Memory B cell (primary cell): Measurements from ENCODE around the gene C1QTNF12.

Experiments used
- ATAC-seq: fragments of 150-1000 bp; cut with Tn5 transposase; 2 replicates; pipeline ENCODE4 v1.10.0; 2021; ENCODE audit warnings: low read depth, mild to moderate bottlenecking, moderate library complexity
- DNase-seq, 2 donors: peaks; one replicate each; pipeline ENCODE4 v3.0.0; 2022; ENCODE audit warnings: low spot score in 2 of 2
- H3K27ac Mint-ChIP-seq: one replicate; pipeline ENCODE4 v1.8.0; 2022; ENCODE audit warnings: mild to moderate bottlenecking, moderate library complexity, mixed read lengths
- H3K27me3 Mint-ChIP-seq: one replicate; pipeline ENCODE4 v1.8.0; 2022; ENCODE audit warnings: mixed read lengths
- H3K36me3 Mint-ChIP-seq: one replicate; pipeline ENCODE4 v1.8.0; 2022; ENCODE audit warnings: mild to moderate bottlenecking, mixed read lengths
- H3K4me1 Mint-ChIP-seq: one replicate; pipeline ENCODE4 v1.8.0; 2022; ENCODE audit warnings: mixed read lengths
- H3K4me3 Mint-ChIP-seq: one replicate; pipeline ENCODE4 v1.8.0; 2022; ENCODE audit warnings: mild to moderate bottlenecking, moderate library complexity, mixed read lengths
- H3K9me3 Mint-ChIP-seq: one replicate; pipeline ENCODE4 v1.8.0; 2022; ENCODE audit warnings: mixed read lengths

C1QTNF12 gene, protein sequence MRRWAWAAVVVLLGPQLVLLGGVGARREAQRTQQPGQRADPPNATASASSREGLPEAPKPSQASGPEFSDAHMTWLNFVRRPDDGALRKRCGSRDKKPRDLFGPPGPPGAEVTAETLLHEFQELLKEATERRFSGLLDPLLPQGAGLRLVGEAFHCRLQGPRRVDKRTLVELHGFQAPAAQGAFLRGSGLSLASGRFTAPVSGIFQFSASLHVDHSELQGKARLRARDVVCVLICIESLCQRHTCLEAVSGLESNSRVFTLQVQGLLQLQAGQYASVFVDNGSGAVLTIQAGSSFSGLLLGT

DNA sequence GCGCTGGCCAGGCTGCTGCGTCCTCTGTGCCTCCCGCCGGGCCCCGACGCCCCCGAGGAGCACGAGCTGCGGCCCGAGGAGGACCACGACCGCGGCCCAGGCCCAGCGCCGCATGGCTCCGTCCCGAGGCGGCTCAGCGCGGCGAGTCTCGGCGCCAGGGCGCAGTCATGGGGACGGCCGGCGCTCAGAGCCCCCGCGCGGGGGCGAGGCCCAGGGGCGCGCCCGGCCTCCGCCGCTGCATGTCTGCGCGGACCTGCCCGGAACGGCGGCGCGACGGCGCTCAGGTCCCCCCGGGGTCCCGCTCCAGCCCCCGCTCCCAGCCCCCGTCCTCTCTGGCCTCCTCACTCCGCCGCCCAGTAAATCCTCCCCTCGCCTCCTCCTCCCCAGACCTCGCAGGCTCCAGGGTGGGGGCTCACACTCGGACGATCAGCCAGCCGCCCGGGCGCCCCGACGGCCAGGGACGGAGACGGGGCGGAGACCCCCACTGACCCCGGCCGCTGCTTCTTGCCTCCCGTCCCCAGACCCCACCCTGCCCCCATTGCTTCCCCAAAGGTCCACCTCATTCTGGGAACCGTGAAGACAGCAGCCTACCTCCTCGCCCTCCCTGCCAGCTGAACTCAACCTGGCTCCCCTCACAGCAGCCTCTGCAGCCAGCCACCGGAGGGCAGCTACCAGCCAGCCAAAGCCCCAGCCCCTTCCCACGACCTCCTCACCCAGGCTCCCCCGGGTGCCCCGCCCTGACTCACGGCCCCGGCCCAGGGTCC is at the start of gene C1QTNF12:
TSS of gene C1QTNF12 (minus strand) at position 146 of the 764 bp plus-strand sequence. CDS start at position 114, 32 bp downstream.
- Mint-ChIP-seq H3K4me3 (no peak within 1 kb of the TSS), H3K27me3 (no peaks in the 10 kb centered on the region), H3K36me3 (no peaks in the 10 kb centered on the region), H3K27ac (peak within 1 kb of the TSS; percentile 58), H3K9me3 (no peaks in the 10 kb centered on the region), H3K4me1 (peaks cover 8% of the 10 kb centered on the region)
- DNase-seq (no peak), ATAC-seq (no peak)

DNA sequence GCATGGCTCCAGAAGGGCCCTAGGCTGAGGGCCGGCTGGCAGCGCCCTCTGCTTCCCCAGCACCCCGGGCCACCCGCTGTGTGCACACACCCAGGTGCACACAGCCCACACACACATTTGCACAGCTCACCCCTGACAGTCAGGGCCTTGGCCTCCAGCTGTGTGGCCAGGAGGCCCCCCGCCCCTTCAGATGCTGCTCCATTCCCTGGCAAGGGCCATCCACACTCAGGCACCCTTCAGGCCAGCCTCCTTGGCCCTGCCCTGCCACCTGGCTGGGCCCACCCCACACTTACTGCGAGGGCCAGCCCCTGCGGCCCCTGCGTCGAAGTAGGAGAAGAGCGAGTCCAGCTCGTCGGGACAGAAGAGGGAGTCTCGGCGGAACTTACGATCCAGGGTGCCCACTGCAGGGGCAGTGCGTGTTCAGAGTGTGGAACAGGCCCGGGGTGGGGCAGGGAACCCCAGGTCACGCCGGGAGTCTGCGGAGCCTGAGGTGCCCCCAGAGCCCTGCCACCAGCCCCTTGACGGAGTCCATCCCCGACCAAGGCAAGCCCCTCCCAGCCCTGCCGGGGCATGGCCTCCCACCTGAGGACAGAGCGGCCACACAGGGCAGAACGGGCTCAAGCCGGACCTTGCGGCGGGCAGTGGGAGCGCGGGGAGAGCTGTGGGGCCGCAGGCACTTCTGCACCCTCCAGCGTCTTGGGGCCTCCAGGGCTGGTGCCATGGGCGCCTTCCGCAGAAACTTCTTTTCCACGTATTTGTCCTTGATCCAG is 48.8 kb upstream of the C1QTNF12 start:
- Mint-ChIP-seq H3K4me1 (peaks cover 8% of the 10 kb centered on the region), H3K4me3 (no peak overlapping the region), H3K27ac (no peak overlapping the region), H3K9me3 (no peaks in the 10 kb centered on the region), H3K27me3 (no peaks in the 10 kb centered on the region), H3K36me3 (peaks cover 1% of the 10 kb centered on the region)
- DNase-seq (no peak), ATAC-seq (no peak)

DNA sequence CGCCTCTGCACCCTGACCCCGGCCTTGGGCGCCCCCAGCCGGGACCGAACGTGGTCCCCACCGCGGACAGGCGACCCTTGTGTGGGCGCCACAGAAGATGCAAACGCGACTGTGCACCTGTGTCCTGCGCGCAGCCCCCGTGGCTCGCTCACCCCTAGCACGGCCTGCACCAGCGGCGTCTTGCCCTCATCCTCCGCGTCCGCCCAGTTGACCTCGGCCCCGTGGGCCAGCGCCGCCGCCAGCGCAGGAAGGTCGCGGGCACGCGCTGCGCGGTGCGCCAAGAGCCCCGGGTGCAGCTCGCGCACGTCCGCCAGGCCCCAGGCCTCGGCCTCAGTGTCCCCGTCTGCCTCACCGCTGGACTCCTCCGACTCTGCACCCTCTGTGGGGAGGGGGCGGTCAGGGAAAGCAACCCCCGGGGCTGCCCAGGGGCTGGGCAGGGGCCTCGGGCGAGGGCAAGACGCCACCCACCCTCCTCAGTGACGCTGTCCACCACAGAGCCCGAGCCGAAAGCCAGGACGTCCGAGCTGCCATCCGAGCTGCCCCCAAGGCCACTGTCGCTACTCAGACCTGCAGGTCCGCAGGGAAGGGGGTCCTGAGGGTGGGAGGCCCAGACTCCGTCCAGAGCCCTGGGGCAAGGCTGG is 47.8 kb upstream of the C1QTNF12 start:
- peaks cover 1% of the 10 kb centered on the region for H3K36me3 Mint-ChIP-seq
- no peak overlapping the region for H3K4me3 Mint-ChIP-seq
- no peaks in the 10 kb centered on the region for H3K9me3 Mint-ChIP-seq
- H3K27ac Mint-ChIP-seq, result no peak overlapping the region
- H3K27me3 Mint-ChIP-seq, result peaks cover 2% of the 10 kb centered on the region
- ATAC-seq, result no peak
- H3K4me1 Mint-ChIP-seq, result peaks cover 11% of the 10 kb centered on the region
- DNase-seq, result no peak

DNA sequence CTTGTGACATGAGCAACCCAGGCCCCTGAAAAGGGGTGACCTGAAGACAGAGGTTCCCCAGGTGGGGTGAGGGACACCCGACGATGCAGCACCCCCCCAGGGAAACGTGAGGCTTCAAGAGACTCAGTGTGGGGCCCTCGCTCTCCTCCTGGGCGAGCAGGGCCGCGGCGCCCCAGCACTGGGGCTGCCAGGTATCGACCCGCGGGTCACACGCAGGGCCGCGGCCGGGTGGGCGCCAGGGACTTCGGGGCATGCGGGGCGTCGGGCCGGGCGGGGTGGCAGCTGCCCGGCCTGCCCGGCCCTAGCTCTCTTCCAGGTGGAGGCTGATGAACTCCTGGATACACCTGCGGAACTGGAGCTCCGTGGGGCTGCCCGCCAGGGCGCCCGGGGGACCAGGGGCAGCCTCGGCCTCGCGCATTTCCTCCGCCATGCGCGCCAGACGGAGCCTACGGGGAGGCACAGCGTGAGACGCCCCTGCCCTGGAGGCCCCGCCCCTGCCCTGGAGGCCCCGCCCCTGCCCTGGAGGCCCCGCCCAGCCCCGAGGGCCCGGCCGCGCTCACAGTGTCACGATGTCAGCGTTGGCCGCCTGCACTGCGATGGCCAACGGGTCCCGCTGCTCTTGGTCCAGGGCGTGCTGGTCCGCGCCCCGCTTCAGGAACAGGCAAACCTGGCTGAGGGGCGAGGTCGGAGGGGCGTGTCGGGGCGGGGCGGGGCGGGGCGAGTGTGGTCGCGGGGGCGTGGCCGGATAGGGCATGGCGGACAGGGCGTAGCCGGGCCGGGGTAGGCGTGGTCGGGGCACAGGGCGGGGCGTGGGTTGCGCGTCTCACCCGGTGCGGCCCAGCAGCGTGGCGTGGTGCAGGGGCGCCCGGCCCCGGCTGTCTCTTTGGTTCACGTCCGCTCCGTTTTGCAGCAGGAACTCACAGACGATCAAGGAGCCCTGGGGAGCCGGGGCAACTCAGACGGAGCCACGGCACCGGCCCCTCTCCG is 47.0 kb upstream of the C1QTNF12 start:
- Mint-ChIP-seq H3K4me3 (no peak overlapping the region), H3K27ac (no peak overlapping the region), H3K36me3 (peaks cover 1% of the 10 kb centered on the region), H3K4me1 (peaks cover 11% of the 10 kb centered on the region), H3K9me3 (no peaks in the 10 kb centered on the region), H3K27me3 (peaks cover 2% of the 10 kb centered on the region)
- ATAC-seq (no peak), DNase-seq (no peak)

DNA sequence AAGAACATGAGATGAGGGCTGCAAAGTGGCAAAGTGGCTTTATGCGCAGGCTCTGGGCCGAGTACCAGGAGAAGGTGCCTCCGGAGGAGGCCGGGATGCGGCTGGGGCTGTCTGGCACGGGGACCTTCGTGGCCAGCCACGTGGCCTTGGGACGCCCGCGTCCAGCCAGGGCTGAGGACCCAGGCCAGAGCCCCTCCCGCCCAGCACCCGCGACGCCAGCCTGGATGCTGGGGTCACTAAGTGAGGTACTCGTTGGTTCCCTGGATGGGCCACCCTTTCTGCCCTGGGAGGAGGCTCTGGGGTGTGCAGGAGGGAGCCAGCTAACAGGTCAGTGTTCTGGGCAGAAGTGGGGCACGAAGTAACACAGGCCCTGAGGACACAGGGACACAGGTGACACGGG is 46.3 kb upstream of the C1QTNF12 start:
- Mint-ChIP-seq H3K4me1 (peaks cover 11% of the 10 kb centered on the region), H3K27me3 (peaks cover 2% of the 10 kb centered on the region), H3K9me3 (no peaks in the 10 kb centered on the region), H3K4me3 (no peak overlapping the region), H3K36me3 (peaks cover 1% of the 10 kb centered on the region), H3K27ac (no peak overlapping the region)
- ATAC-seq (no peak), DNase-seq (no peak)

DNA sequence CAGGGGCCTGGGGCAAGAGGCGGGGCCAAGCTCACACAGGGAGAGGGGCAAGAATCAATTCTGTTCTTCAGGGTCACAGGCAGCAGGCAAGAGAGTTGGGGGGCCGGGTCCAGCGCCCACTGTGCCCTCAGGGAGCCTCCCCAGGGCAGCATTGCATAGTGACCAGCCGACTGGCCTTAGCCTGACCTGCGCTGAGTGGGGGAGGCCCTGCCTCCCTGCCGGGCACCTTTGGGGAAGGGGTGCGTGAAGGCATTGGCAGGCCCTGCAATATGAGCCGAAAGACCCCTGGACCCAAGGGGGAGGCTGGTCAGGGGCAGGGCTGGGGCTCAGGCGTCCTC is 45.9 kb upstream of the C1QTNF12 start:
- peaks cover 2% of the 10 kb centered on the region for H3K27me3 Mint-ChIP-seq
- H3K9me3 Mint-ChIP-seq, result no peaks in the 10 kb centered on the region
- no peak overlapping the region for H3K4me3 Mint-ChIP-seq
- DNase-seq (no peak), ATAC-seq (no peak)
- H3K36me3 Mint-ChIP-seq, result peaks cover 1% of the 10 kb centered on the region
- no peak overlapping the region for H3K27ac Mint-ChIP-seq
- peaks cover 11% of the 10 kb centered on the region for H3K4me1 Mint-ChIP-seq

DNA sequence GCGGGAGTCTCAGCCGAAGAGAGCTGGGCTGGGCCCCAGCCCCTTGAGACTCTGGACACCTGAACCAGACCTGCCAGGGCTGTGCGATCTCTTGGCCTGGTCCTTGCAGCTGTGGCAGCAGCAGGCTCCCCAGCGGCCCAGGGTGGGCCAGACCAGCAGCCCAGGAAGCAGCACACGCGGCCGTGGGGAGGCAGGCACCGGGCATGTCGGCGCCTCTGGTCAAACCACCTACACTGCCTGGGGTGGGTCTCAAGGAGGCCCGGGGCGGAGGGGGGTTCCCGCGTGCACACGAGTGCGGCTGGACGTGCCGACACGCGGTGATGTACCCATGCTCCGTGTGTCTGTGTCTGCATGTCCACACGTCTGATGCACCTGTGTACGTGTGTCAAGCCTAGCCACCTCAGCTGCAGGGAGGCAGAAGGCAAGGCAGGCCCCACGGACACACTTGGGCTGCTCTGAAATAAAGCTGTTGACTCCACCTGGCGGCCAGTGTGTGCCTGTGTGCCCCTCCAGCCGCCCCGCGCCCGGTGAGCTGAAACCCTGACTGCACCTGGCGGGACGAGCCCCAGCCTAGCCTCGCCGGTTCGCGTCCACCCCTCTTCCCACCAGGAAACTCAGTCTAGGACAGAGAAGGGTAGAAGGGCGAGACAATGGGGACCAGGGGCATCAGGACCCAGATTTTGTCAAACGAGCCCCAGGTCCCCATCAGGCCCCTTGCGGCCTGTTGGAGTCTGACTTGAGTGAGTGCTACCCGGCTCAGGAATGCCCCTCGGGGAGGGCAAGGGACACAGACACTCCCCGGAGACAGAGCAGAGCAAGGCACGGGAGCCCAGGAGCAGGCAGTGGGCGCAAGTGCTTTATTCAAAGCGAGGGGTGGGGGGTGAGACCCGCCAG is 45.3 kb upstream of the C1QTNF12 start:
- Mint-ChIP-seq H3K4me3 (no peak overlapping the region), H3K36me3 (peaks cover 1% of the 10 kb centered on the region), H3K27me3 (peaks cover 2% of the 10 kb centered on the region), H3K4me1 (peaks cover 11% of the 10 kb centered on the region), H3K27ac (peak overlapping the region; percentile 41), H3K9me3 (no peaks in the 10 kb centered on the region)
- DNase-seq (peak; percentile 70 to 73), ATAC-seq (peak; percentile 95)

DNA sequence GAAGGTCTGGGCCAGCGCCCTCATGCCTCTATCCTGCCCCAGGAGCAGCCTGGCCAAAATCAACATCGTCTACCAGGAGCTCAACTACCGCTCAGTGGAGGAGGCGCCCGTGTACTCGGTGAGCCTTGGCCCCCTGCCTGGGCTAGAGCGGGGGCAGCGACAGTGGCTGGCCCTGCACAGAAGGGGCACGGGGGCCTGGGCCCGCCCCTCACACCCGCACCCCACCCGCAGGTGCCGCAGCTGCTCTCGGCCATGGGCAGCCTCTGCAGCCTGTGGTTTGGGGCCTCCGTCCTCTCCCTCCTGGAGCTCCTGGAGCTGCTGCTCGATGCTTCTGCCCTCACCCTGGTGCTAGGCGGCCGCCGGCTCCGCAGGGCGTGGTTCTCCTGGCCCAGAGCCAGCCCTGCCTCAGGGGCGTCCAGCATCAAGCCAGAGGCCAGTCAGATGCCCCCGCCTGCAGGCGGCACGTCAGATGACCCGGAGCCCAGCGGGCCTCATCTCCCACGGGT is 44.6 kb upstream of the C1QTNF12 start:
- Mint-ChIP-seq H3K27me3 (peaks cover 2% of the 10 kb centered on the region), H3K9me3 (no peaks in the 10 kb centered on the region), H3K27ac (no peak overlapping the region), H3K4me1 (peaks cover 11% of the 10 kb centered on the region), H3K4me3 (no peak overlapping the region), H3K36me3 (peaks cover 1% of the 10 kb centered on the region)
- DNase-seq, result no peak
- ATAC-seq, result no peak

DNA sequence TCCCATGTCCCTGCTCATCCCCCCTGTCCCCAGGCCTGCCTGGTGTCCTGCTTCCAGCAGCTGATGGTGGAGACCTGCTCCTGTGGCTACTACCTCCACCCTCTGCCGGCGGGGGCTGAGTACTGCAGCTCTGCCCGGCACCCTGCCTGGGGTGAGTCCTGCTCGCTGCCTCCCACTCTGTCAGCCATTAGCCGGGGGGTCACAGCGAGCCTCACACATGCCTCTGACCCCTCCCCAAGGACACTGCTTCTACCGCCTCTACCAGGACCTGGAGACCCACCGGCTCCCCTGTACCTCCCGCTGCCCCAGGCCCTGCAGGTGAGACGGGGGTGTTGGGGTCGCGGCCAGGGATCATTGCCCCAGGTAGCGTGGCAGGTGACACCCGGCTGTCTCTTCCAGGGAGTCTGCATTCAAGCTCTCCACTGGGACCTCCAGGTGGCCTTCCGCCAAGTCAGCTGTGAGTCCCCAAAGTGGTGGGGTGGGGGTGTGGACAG is 43.8 kb upstream of the C1QTNF12 start:
- Mint-ChIP-seq H3K4me3 (no peak overlapping the region), H3K27me3 (peaks cover 2% of the 10 kb centered on the region), H3K4me1 (peaks cover 11% of the 10 kb centered on the region), H3K27ac (peak overlapping the region; percentile 86), H3K9me3 (no peaks in the 10 kb centered on the region), H3K36me3 (peaks cover 1% of the 10 kb centered on the region)
- peak; percentile 30 for ATAC-seq
- peak; percentile 57 to 69 for DNase-seq

DNA sequence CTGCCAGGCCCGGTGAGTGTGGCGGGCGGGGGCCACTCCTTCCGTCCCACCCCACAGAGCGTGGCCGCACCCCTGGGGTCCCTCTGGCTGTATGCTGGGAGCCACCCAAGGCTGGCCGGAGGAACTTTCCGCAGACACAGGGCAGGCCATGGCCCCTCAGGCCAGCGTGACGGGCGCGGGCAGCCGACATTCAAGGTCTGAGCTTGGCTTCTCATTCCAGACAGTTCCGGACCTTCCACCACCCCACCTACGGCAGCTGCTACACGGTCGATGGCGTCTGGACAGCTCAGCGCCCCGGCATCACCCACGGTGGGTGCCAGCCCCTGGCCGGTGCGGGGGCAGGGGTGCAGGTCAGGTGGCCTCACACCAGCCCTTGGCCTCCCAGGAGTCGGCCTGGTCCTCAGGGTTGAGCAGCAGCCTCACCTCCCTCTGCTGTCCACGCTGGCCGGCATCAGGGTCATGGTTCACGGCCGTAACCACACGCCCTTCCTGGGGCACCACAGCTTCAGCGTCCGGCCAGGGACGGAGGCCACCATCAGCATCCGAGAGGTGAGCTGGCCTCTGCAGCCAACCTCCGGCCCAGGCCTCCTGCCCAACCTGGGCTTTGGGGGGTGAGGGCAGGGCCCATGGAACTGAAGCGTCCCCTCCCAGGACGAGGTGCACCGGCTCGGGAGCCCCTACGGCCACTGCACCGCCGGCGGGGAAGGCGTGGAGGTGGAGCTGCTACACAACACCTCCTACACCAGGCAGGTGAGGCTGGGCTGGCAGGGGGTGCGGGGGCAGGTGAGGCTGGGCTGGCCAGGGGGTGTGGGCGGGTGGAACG is 41.0 kb upstream of the C1QTNF12 start:
- no peaks in the 10 kb centered on the region for H3K36me3 Mint-ChIP-seq
- no peak for ATAC-seq

More for the DNA sequence above, 41.0 kb upstream of the C1QTNF12 start:
- no peak for DNase-seq
- H3K27ac Mint-ChIP-seq, result no peak overlapping the region
- H3K4me3 Mint-ChIP-seq, result no peak overlapping the region
- no peaks in the 10 kb centered on the region for H3K9me3 Mint-ChIP-seq
- H3K4me1 Mint-ChIP-seq, result peaks cover 17% of the 10 kb centered on the region
- peaks cover 5% of the 10 kb centered on the region for H3K27me3 Mint-ChIP-seq
